Esophagus muscularis mucosa (tissue), 3 donors: ENCODE results near the gene GNG4.

Experiments
- EP300 ChIP-seq: sonication (generic); formaldehyde crosslinking; IDR thresholded peaks from one replicate; pipeline ENCODE4 v1.6.1; 2017; ENCODE audit warnings: antibody characterized with exemption
- TF ChIP-seq, protein P1 (sequence below), 3 experiments: fragments of 200-600 bp in 2 of 3; fragments of 450-650 bp in 1 of 3; sonication (generic) in 2 of 3; IDR thresholded peaks; one replicate each; pipeline ENCODE4 v1.5.1; 2017 to 2019; ENCODE audit warnings: antibody characterized with exemption in 3 of 3, mild to moderate bottlenecking in 2 of 3, moderate library complexity in 1 of 3

DNA sequence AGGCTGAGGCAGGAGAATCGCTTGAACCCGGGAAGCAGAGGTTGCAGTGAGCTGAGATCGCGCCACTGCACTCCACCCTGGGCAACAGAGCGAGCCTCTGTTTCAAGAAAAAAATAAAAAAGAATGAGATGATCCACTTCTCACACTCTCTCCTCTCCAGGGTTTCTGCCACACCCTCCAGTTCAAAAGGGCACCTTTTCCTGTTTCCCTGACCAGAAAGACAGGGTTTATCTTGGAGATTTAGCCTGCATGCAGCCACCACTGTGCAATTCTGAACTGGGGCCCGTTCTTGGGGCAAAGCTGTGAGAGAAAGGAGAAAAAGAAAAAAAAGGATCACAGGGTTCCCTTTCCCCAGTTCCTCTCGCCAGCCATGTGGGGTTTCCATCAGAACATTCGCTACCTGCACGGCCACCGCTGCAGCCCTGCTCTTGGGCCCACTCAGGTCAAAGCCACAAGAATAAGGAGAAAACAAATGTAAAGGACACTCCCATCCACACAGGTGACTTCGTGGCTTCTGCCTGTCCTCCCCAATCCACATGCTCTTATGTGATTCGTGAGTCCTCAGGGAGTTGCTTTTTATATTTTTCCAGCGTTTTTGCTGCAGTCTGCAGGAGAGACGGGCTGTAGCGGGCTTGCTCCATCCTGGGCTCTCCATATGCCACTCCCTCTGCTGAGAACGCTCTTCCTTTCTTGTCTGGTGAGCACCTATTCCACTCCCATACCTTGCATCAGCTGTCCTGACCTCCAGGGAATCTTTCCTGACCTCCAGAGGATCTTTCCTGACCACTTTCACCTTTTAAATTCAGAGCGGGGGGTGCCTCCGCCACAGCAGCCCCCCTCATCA is 26.4 kb downstream of the GNG4 start:
- TF ChIP-seq, protein P1, sequence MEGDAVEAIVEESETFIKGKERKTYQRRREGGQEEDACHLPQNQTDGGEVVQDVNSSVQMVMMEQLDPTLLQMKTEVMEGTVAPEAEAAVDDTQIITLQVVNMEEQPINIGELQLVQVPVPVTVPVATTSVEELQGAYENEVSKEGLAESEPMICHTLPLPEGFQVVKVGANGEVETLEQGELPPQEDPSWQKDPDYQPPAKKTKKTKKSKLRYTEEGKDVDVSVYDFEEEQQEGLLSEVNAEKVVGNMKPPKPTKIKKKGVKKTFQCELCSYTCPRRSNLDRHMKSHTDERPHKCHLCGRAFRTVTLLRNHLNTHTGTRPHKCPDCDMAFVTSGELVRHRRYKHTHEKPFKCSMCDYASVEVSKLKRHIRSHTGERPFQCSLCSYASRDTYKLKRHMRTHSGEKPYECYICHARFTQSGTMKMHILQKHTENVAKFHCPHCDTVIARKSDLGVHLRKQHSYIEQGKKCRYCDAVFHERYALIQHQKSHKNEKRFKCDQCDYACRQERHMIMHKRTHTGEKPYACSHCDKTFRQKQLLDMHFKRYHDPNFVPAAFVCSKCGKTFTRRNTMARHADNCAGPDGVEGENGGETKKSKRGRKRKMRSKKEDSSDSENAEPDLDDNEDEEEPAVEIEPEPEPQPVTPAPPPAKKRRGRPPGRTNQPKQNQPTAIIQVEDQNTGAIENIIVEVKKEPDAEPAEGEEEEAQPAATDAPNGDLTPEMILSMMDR (IDR thresholded peaks at IDR 0.05): no peak
- no peak for TF ChIP-seq EP300
